ENCODE measurements around the gene SSTR1.

- no peak for TF ChIP-seq ZNF274 (IDR thresholded peaks at IDR 0.05; ENCODE audit: low read depth, low read length)
- TF ChIP-seq REST (IDR thresholded peaks at IDR 0.05; ENCODE audit: low read depth), result no peak
- no peak for TF ChIP-seq CTCF (IDR thresholded peaks at IDR 0.05 in 2 of 3, conservative IDR thresholded peaks at IDR 0.05 in 1 of 3; ENCODE audit: borderline replicate concordance in 1 of 3, insufficient read depth in 1 of 3, low read depth in 2 of 3, low read length in 2 of 3)
- TF ChIP-seq TCF7L2 (IDR thresholded peaks at IDR 0.05; ENCODE audit: borderline replicate concordance, extremely low read depth, insufficient read depth, insufficient read length), result no peak
Observed at GRCh38 chr14:38224338-38224737, 16.6 kb downstream of the SSTR1 start.

Data from HCT116 (cell line).